NCI-H460 (cell line): ENCODE data around the gene BSND. TPM values are rescaled to one million over a fixed set of nuclear protein-coding genes. Genes with fewer than 3 reads are reported as not detected.
A peak's percentile ranks its signal among the peaks of the same experiment; 100 is the strongest.
"Not testable (repeated sequence)": the region's sequence is repeated elsewhere in the genome, so short reads cannot be mapped to it uniquely, and the experiment has no call there.

Source experiments
- DNase-seq: peaks from one replicate; pipeline ENCODE4 v3.0.0-alpha.2; 2016; ENCODE audit warnings: low read depth; ENCODE audit errors: extremely low read depth
- total RNA-seq: library from RNA; depleted of rRNA; stranded (reverse); fragments of >200 nt; shearing (Covaris generic); gene quantifications from 2 replicates; pipeline ENCODE4 v1.2.3, GENCODE V29; 2014

BSND gene
- total RNA-seq, 1 experiment from 2014 or later = not detected

GRCh38 chr1:55015123-55015522 is 16.4 kb downstream of the BSND start:
- no peak for DNase-seq

- no peak for DNase-seq
Measured at GRCh38 chr1:55015731-55016620, 17.2 kb downstream of the BSND start.

GRCh38 chr1:55018395-55018794 is 19.7 kb downstream of the BSND start:
- DNase-seq = no peak

GRCh38 chr1:55021942-55022546 is 23.3 kb downstream of the BSND start:
- DNase-seq = peak; percentile 92

- DNase-seq = not testable (repeated sequence)
Measured at GRCh38 chr1:55024163-55024562, 25.4 kb downstream of the BSND start.

GRCh38 chr1:55026682-55027081 is 27.9 kb downstream of the BSND start:
- DNase-seq = not testable (repeated sequence)

- not testable (repeated sequence) for DNase-seq
Measured at GRCh38 chr1:55031098-55031497, 32.4 kb downstream of the BSND start.

GRCh38 chr1:55033265-55033614 is 34.5 kb downstream of the BSND start:
- no peak for DNase-seq

- DNase-seq = no peak
Measured at GRCh38 chr1:55034476-55035133, 35.9 kb downstream of the BSND start.

- DNase-seq = peak; percentile 51
Measured at GRCh38 chr1:55035904-55036303, 37.2 kb downstream of the BSND start.

GRCh38 chr1:55037733-55038551 is 39.2 kb downstream of the BSND start:
- DNase-seq = no peak

GRCh38 chr1:55038552-55038838 is 39.8 kb downstream of the BSND start:
- no peak for DNase-seq

GRCh38 chr1:55038974-55039341 is 40.2 kb downstream of the BSND start:
- DNase-seq = no peak

- DNase-seq = no peak
Measured at GRCh38 chr1:55039342-55040082, 40.8 kb downstream of the BSND start, which contains the start of gene PCSK9. Gene PCSK9, plus strand, starts transcription at chr1:55039548. Its CDS starts 290 bp downstream, at chr1:55039838.

- DNase-seq = no peak
Measured at GRCh38 chr1:55040083-55040932, 41.6 kb downstream of the BSND start.

- no peak for DNase-seq
Measured at GRCh38 chr1:55040933-55041494, 42.3 kb downstream of the BSND start.

- no peak for DNase-seq
Measured at GRCh38 chr1:55041613-55042012, 42.9 kb downstream of the BSND start.

- DNase-seq = no peak
Measured at GRCh38 chr1:55043011-55043410, 44.3 kb downstream of the BSND start.

GRCh38 chr1:55043726-55044125 is 45.0 kb downstream of the BSND start:
- DNase-seq = no peak
